GM23338 (cell line): ENCODE data around the gene MUC5AC. TPM values are rescaled to one million over a fixed set of nuclear protein-coding genes. Genes with fewer than 3 reads are reported as not detected.

ENCODE experiments used
- ATAC-seq: fragments of 200-7000 bp; cut with Tn5 transposase; 3 replicates; pipeline ENCODE4 v1.9.1; 2020
- DNase-seq: peaks from one replicate; pipeline ENCODE4 v3.0.0-alpha.2; 2015; ENCODE audit warnings: low spot score
- H2AFZ ChIP-seq: fragments of 200-600 bp; sonication (generic); 2 replicates; pipeline ENCODE4 v1.8.0; 2016; ENCODE audit warnings: antibody characterized with exemption, mild to moderate bottlenecking, moderate library complexity
- H3F3A ChIP-seq: fragments of 200-600 bp; sonication (generic); replicated peaks from 2 replicates; pipeline ENCODE4 v1.8.0; 2017; ENCODE audit warnings: antibody characterized with exemption, mixed run types, low read depth
- H3K27ac ChIP-seq: fragments of 200-600 bp; sonication (generic); 2 replicates; pipeline ENCODE4 v1.6.1; 2016; ENCODE audit warnings: low read depth
- H3K27me3 ChIP-seq: fragments of 200-600 bp; sonication (generic); 2 replicates; pipeline ENCODE4 v1.8.0; 2016; ENCODE audit warnings: mild to moderate bottlenecking, mixed run types, moderate library complexity; ENCODE audit not compliant: insufficient read depth
- H3K36me3 ChIP-seq: fragments of 200-600 bp; sonication (generic); 2 replicates; pipeline ENCODE4 v1.8.0; 2016; ENCODE audit warnings: mild to moderate bottlenecking; ENCODE audit not compliant: insufficient read depth
- H3K4me1 ChIP-seq: fragments of 200-600 bp; sonication (generic); 2 replicates; pipeline ENCODE4 v1.8.0; 2016; ENCODE audit warnings: mild to moderate bottlenecking, moderate library complexity; ENCODE audit not compliant: insufficient read depth
- H3K4me2 ChIP-seq: fragments of 200-600 bp; sonication (generic); 2 replicates; pipeline ENCODE4 v1.7.1; 2017; ENCODE audit warnings: mixed run types
- H3K4me3 ChIP-seq: fragments of 200-600 bp; sonication (generic); 2 replicates; pipeline ENCODE4 v1.6.1; 2016; ENCODE audit warnings: mixed run types
- H3K79me2 ChIP-seq: fragments of 200-600 bp; sonication (generic); replicated peaks from 2 replicates; pipeline ENCODE4 v1.8.0; 2017; ENCODE audit warnings: mild to moderate bottlenecking; ENCODE audit not compliant: insufficient read depth
- H3K9me2 ChIP-seq: fragments of 200-600 bp; sonication (generic); 2 replicates; pipeline ENCODE4 v1.8.0; 2017; ENCODE audit not compliant: insufficient read depth
- H4K20me1 ChIP-seq: fragments of 200-600 bp; sonication (generic); replicated peaks from 2 replicates; pipeline ENCODE4 v1.8.0; 2017; ENCODE audit warnings: mild to moderate bottlenecking; ENCODE audit not compliant: insufficient read depth
- H3K27ac Mint-ChIP-seq: 2 replicates; pipeline ENCODE4 v1.8.0; 2020; ENCODE audit warnings: inconsistent platforms, mild to moderate bottlenecking, moderate library complexity, mixed read lengths
- H3K27me3 Mint-ChIP-seq: 3 replicates; pipeline ENCODE4 v1.8.0; 2022; ENCODE audit warnings: low read depth, mild to moderate bottlenecking, moderate library complexity, mixed read lengths, inconsistent platforms; ENCODE audit not compliant: insufficient read depth, poor library complexity
- H3K36me3 Mint-ChIP-seq: 3 replicates; pipeline ENCODE4 v1.8.0; 2021; ENCODE audit warnings: low read depth, mild to moderate bottlenecking, inconsistent platforms, moderate library complexity, mixed read lengths
- H3K4me1 Mint-ChIP-seq: 3 replicates; pipeline ENCODE4 v1.8.0; 2020; ENCODE audit warnings: mild to moderate bottlenecking, inconsistent platforms, mixed read lengths
- H3K4me3 Mint-ChIP-seq: 3 replicates; pipeline ENCODE4 v1.8.0; 2021; ENCODE audit warnings: moderate library complexity, mild to moderate bottlenecking, inconsistent platforms, mixed read lengths
- H3K9me3 Mint-ChIP-seq: 3 replicates; pipeline ENCODE4 v1.8.0; 2020; ENCODE audit warnings: moderate library complexity, mild to moderate bottlenecking, inconsistent platforms, mixed read lengths
- CTCF ChIP-seq, 2 experiments: fragments of 200-600 bp in 1 of 2; sonication (generic) in 1 of 2; conservative IDR thresholded peaks; 2 replicates each; pipeline versions ENCODE4 v1.5.1 to v1.6.1; 2016 to 2017; ENCODE audit warnings: antibody characterized with exemption in 2 of 2, low read depth in 2 of 2, mild to moderate bottlenecking in 2 of 2, moderate library complexity in 1 of 2
- EZH2 ChIP-seq: fragments of 200-600 bp; sonication (generic); IDR thresholded peaks from one replicate; pipeline ENCODE4 v1.8.0; 2017; ENCODE audit warnings: antibody characterized with exemption, mild to moderate bottlenecking, low read depth; ENCODE audit not compliant: unreplicated experiment
- EZH2phosphoT487 ChIP-seq: fragments of 200-600 bp; sonication (generic); IDR thresholded peaks from one replicate; pipeline ENCODE4 v1.8.1; 2018; ENCODE audit warnings: antibody characterized with exemption; ENCODE audit not compliant: unreplicated experiment
- JUNB ChIP-seq: IDR thresholded peaks from one replicate; pipeline ENCODE4 v1.6.1; 2016; ENCODE audit warnings: antibody characterized with exemption; ENCODE audit not compliant: unreplicated experiment
- NANOG ChIP-seq: IDR thresholded peaks from 2 replicates; pipeline ENCODE4 v1.6.1; 2016; ENCODE audit warnings: antibody characterized with exemption, borderline replicate concordance
- POLR2AphosphoS5 ChIP-seq: IDR thresholded peaks from 2 replicates; pipeline ENCODE4 v1.6.1; 2016; ENCODE audit warnings: antibody characterized with exemption, low read depth
- REST ChIP-seq: IDR thresholded peaks from one replicate; pipeline ENCODE4 v1.6.1; 2018; ENCODE audit warnings: antibody characterized with exemption; ENCODE audit not compliant: unreplicated experiment
- ZNF114 ChIP-seq: fragments of 250-450 bp; sonication (Bioruptor Pico); IDR thresholded peaks from 2 replicates; pipeline ENCODE4 v1.5.0; 2020; ENCODE audit warnings: mild to moderate bottlenecking, moderate library complexity
- ZNF331 ChIP-seq: fragments of 250-450 bp; sonication (Bioruptor Pico); IDR thresholded peaks from 2 replicates; pipeline ENCODE4 v1.5.0; 2020; ENCODE audit warnings: low read depth, mild to moderate bottlenecking, moderate library complexity
- polyA plus RNA-seq: library from polyadenylated mRNA; unstranded; fragments of >200 nt; fragmentation: Nextera tagmentation; extraction: Ambion mirVana; gene quantifications from 2 replicates; pipeline ENCODE4 v1.2.1, GENCODE V29; 2016
- total RNA-seq: library from RNA; depleted of rRNA; stranded (reverse); fragments of >200 nt; shearing (Covaris generic); gene quantifications from 2 replicates; pipeline ENCODE4 v1.2.3, GENCODE V29; 2014

MUC5AC gene
- total and polyA plus RNA-seq, 2 experiments from 2014 or later = not detected

GRCh38 chr11:1205987-1206331 is 48.2 kb downstream of the MUC5AC start:
- H3K4me3 Mint-ChIP-seq = no peak overlapping the region
- H2AFZ ChIP-seq = no peak overlapping the region
- TF ChIP-seq JUNB = no peak
- no peak for TF ChIP-seq CTCF (conservative IDR thresholded peaks at IDR 0.05; ENCODE audit: low read depth in 2 of 2)
- no peak for TF ChIP-seq ZNF331 (CRISPR knock-in tag)
- H3K9me2 ChIP-seq = no peaks in the 10 kb centered on the region
- H4K20me1 ChIP-seq = no peaks in the 10 kb centered on the region
- no peaks in the 10 kb centered on the region for H3K27me3 ChIP-seq
- H3K27ac ChIP-seq = no peak overlapping the region
- H3K79me2 ChIP-seq = no peaks in the 10 kb centered on the region
- DNase-seq (no peak), ATAC-seq (no peak)
- H3K4me3 ChIP-seq = no peak overlapping the region
- H3K4me1 ChIP-seq = no peaks in the 10 kb centered on the region
- H3K9me3 Mint-ChIP-seq = peaks cover 19% of the 10 kb centered on the region
- no peaks in the 10 kb centered on the region for H3F3A ChIP-seq
- no peak overlapping the region for H3K4me2 ChIP-seq
- no peak overlapping the region for H3K27ac Mint-ChIP-seq
- peaks cover 7% of the 10 kb centered on the region; the same call in 1 of the 3 replicates for H3K36me3 Mint-ChIP-seq
- no peaks in the 10 kb centered on the region; the same call in 2 of the 3 replicates for H3K4me1 Mint-ChIP-seq
- no peaks in the 10 kb centered on the region for H3K36me3 ChIP-seq
- H3K27me3 Mint-ChIP-seq = peaks cover 11% of the 10 kb centered on the region

GRCh38 chr11:1206391-1207271 is 48.9 kb downstream of the MUC5AC start:
- no peak overlapping the region for H3K4me3 Mint-ChIP-seq
- H3K79me2 ChIP-seq = no peaks in the 10 kb centered on the region
- no peak overlapping the region for H2AFZ ChIP-seq
- no peak overlapping the region for H3K4me2 ChIP-seq
- peaks cover 11% of the 10 kb centered on the region for H3K27me3 Mint-ChIP-seq
- H3K4me1 Mint-ChIP-seq = no peaks in the 10 kb centered on the region; the same call in 2 of the 3 replicates
- H3K4me1 ChIP-seq = no peaks in the 10 kb centered on the region
- H3K27ac ChIP-seq = no peak overlapping the region
- no peaks in the 10 kb centered on the region for H3K9me2 ChIP-seq
- peaks cover 26% of the 10 kb centered on the region for H3K9me3 Mint-ChIP-seq
- no peaks in the 10 kb centered on the region for H3F3A ChIP-seq
- no peak overlapping the region for H3K4me3 ChIP-seq
- H4K20me1 ChIP-seq = no peaks in the 10 kb centered on the region
- DNase-seq (no peak), ATAC-seq (no peak)
- H3K36me3 Mint-ChIP-seq = peaks cover 7% of the 10 kb centered on the region; the same call in 1 of the 3 replicates
- no peaks in the 10 kb centered on the region for H3K27me3 ChIP-seq
- H3K27ac Mint-ChIP-seq = no peak overlapping the region
- no peaks in the 10 kb centered on the region for H3K36me3 ChIP-seq
- TF ChIP-seq EZH2 (no peak), CTCF (conservative IDR thresholded peaks at IDR 0.05; ENCODE audit: low read depth in 2 of 2) (no peak), NANOG (no peak), ZNF114 (CRISPR knock-in tag) (no peak), EZH2phosphoT487 (no peak), REST (no peak), POLR2AphosphoS5 (no peak), JUNB (no peak)
